NK-92 (cell line): ENCODE measurements around the gene CYGB.
"Not testable (repeated sequence)": the region's sequence is repeated elsewhere in the genome, so short reads cannot be mapped to it uniquely, and the experiment has no call there.

ENCODE experiments used
- DNase-seq: peaks from one replicate; lab custom pipeline; 2025; ENCODE audit not compliant: unreplicated experiment; lab: John Stamatoyannopoulos, UW

Gene CYGB

GRCh38 chr17:76567634-76568432 lies 30.3 kb upstream of the CYGB start:
- DNase-seq, result no peak

GRCh38 chr17:76566988-76567431 lies 29.5 kb upstream of the CYGB start:
- no peak for DNase-seq

- no peak for DNase-seq
These were observed 29.1 kb upstream of the CYGB start for GRCh38 chr17:76566613-76566943.

DNA sequence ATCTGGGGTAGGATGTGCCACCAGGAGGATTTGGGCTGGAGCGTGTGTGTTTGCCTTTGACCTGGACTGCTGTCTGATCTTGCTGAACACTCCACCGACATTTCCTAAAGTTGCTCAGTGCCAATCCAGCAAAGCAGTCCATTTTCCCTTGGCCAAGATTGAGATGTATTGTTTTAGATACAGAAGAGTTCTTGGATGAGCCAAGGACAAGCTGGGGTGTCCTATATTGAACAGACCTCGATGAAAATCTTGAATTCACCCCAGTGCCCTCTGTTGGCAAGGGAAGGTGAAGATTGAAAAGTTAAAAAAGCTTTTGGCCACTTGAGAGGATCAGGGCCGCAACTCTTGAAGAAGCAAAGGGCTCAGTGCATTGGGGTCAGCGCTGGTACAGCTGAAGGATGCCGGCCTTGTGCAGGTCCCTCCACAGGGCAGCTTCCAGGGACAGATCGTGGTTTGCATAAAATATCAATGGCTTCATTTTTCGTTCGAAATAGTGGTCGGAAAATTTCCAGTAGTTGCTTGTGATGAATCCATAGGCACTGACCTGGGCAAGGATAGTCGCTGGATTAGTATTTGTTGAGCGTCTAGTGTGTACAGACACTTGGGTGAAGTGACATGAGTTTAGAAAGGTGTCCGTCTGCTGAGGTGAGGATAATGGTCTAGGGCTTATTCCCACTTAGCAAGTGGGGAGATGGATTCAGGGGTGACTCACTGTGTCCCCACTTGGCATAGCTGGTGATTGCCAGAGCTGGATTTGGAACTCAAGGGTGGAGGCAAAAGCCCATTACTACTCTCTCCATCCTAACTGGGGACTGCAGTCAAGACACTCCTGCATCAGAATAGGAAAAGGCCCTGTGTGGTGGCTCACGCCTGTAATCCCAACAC lies 28.5 kb upstream of the CYGB start:
- no peak for DNase-seq

DNA sequence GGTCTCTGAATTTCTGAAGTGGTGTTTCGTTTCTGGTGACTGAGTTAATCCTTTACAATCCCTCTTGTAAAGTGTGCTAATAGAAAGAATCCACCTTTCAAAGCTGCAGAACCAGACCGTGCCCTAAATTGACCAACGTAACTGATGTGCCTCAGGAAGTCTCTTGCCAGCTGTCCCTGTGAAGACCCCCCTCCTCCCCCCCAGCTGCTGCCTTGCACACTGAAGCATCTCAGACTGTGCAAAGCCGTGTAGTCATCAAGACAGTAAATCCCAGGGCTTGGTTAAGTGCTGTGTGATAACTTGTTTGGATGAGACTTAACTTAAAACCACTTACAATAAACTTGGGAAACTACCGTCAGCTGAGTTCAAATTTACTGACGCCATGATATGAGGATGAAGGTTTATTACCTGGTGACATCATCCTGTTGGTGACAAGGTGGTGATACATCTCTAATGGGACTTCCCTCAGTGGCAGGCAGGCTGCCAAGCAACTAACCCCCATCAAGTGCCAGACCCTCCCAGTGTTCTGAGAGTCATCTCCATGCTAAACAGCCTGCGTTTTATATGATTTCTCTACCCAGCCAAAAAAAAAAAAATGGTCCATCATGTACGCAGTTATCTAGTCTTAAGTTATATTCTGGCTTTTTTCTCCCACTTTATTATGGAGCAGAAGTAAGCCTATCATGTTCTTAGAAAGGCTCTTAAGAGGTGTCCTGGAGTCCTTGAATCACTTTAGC lies 27.6 kb upstream of the CYGB start:
- not testable (repeated sequence) for DNase-seq

DNA sequence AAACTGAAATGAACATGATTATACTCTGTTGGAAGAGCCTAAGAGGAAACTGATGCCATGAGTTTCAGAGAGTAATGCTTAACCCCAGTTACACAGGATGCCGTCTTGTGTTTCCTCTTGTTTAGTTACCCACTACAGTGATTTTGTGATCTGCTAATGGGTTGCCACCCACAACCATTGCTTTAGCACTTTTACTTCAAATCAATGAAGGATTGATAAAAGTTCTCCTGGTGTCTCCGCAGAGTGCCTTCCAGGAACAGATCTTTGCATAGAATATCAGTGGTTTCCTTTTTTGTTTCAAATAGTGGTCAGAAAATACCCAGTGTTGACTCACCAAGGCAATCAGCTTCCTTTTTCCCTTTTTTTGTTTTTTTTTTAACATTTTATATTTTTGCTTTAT lies 25.9 kb upstream of the CYGB start:
- DNase-seq, result not testable (repeated sequence)

- no peak for DNase-seq
These were observed 25.2 kb upstream of the CYGB start for GRCh38 chr17:76562734-76563148.

DNA sequence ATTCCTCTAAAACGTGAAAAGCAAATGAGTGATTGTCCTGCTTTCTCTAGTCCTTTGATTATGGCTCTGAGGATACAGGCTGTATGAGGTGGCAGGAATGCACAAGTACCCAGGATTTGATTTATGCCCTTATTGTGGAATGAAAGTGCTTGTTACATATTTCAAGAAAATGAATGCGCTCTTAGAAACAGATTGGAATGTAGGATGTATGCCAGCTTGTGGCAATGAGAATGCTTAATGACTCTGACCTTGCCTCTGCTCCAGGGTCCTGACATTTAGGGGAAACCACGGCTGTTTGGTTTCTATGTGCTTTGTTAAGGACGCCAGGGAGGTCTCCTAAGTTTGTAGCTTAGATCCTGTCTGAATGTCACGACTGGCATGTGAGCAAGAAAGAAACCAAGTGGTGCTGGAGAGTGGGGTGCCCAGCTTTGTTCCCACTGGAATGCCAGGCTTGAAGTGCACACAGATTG lies 24.3 kb upstream of the CYGB start:
- no peak for DNase-seq

DNA sequence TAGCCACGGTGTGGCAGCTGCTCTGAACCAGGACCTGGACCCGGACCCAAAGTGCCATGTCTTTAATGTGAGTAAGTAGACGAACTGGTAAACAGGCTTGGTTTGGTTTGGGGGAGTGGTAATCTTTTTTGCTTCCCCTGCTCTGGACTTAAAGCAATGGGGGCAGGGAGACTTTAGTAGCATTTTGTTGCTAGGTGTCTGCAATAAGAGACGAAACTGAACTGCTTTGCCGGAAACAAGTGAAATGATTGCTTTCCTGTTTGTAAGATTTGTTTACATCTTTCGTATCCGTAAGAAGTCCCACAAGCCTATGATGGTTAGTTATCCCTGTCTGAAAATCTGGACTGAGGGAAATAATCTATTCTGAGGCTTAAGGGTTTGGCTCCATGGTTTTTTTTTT lies 23.8 kb upstream of the CYGB start:
- DNase-seq, result no peak

DNA sequence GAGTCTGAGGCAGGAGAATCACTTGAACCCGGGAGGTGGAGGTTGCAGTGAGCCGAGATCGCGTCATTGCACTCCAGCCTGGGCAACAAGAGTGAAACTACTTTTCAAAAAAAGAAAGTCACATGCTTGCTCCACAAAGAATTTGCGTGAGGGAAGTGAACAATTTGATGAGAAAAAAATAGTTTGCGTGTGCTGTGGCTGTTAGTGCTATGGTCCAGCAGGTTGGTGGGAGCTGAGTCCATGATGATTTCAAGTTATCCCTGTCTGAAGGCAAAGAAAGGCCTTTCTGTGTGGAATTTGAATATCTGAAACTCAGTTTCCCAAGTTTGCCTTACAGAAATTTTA lies 23.3 kb upstream of the CYGB start:
- DNase-seq, result no peak

GRCh38 chr17:76560036-76560876 lies 22.7 kb upstream of the CYGB start:
- no peak for DNase-seq

DNA sequence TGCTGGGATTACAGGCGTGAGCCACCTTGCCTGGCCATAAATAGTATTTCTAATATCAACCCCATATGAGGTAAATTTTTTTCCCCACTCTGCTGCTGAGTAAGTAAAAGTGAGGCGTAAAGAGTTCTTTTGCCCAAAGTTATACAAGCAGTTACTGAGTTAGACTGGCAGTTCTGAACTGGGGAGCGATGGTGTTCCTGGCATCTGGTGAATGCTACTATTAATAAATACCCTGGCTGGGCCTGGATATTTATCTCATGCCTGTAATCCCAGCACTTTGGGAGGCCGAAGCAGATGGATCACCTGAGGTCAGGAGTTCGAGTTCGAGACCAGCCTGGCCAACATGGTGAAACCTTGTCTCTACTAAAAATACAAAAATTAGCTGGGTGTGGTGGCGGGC lies 22.0 kb upstream of the CYGB start:
- DNase-seq, result not testable (repeated sequence)

DNA sequence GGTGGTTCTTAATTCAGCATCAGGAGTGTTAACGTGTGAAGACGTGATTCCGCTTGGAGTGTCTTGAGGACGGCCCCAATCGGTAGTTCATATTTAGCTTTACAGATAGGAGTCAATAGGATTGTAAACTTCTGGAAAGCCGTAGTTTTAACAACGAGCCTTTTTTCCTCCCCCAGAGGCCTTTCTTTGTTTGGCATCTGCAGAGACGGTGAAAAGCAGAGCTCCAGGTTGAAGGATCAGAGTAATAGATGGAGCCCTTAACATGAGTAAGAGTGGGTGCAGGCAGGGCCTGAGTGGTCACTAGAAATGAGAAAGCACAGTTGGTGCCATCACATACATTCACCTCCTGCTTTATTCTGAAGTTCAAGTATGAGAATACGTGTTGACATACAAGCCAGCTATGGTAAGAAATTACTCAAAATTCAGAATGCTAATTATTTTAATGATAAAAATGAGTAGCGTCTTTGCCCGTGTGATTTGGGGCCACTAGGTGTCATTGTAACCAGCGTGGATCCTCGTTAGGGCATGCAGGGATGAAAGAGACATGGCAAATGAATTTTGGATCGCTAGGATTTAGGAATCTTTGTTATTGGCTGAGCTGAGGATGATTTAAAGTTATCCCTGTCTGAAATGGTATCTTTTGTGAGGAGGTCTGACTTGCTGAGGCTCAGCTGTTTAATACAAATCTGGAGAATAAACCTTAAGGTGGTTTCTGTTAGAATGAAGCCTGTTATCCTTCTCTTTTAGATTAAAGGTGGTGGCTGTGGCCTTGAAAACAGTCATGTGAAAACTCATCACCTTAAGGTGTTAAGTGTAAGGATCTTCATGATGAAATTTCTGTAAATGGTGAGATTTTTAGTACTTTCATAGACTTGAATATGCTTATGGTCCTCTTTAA lies 20.9 kb upstream of the CYGB start:
- DNase-seq, result no peak

DNA sequence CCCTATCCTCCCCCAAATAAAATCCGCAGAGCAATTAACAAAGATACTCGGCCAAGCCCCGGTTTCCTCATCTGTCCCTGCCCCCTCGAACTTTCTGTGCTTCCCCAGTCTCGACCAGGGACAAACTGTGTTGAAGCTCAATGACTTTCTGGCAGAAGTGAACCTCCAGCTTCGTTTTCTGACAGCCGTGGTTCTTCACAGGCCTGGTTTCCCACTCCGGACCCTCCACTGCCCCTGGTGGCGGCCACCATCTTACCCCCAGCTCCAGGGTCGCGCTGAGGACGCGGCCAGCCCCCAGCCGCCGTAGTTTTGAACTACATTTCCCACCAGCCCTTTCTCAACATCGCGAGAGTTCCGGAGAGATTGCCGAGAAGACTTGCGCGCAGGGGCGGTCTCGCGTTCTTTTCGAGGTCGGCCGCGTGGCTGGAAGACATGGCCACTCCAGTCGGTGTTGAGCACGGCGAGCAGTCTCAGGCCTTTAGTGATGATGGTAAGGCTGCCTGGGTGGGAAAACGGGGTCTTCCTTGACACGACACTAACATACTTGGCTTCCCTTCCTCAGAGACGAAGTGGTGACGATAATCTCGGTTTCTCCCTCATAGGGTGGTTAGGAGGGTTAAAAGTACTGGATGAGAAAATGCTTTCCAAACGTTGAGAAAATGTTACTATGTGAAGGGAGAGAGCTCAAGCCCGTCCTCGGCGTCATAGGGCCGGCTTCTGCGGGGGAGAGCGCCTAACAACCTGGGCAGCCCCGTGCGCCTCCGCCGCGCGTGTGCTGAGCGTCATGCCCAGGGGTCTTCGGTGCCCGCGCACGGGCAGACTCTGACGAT lies 20.1 kb upstream of the CYGB start:
- peak; percentile 72 for DNase-seq

- DNase-seq, result no peak
These were observed 19.4 kb upstream of the CYGB start for GRCh38 chr17:76556765-76557367.

DNA sequence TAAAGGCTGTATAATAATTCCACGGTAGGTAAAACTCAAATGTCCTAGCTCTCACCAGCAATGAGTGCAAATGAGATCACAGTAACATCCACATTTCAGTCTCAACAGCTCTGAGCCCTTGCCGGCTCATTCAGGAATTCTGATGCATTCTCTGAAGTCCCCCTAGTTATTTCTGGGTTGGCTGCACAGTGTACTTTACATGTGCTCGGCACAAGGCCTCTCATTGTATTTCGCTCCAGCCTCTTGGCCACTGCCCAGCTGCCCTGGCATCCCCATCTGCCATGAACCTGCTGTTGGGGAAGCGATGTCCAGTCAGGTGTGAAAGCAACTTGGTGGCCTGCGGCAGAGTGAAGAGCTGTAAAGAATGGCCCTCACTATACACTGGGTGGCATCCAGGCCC lies 16.6 kb upstream of the CYGB start:
- DNase-seq, result no peak

DNA sequence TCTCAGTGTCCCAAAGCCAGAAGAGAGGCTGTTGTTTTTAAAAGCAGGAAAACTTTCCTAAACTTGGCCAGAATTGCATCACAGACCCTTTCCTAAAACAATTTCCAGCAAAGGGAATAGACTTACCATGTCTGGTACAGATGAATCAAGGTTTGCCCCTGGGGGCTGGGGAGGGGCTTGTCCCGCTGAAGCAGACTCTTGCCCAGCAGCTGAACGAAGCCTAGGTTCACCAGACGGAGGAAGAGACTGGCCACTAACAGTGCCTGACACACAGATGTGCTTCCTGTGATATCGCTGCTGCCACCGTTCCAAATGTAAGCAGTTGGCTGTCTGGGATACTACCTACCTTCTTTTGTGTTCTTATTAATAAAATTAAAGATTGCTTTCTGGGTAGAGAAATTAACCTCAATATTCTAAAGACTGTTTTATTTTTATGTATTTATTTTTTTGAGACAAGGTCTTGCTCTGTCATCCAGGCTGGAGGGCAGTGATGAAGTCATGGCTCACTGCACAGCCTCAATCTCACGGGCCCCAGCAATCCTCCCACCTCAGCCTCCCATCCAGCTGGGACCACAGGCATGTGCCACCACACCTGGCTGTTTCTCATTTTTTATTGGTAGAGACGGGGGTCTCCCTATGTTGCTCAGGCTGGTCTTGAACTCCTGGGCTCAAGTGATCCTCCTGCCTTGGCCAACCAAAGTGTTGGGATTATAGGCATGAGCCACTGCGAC lies 15.8 kb upstream of the CYGB start:
- DNase-seq, result no peak

- no peak for DNase-seq
These were observed 14.2 kb upstream of the CYGB start for GRCh38 chr17:76551685-76552084.
